ENCODE results near the gene SYT17.

- TF ChIP-seq CTCF (IDR thresholded peaks at IDR 0.05; ENCODE audit: low read depth, low read length, poor library complexity, severe bottlenecking) = no peak
- TF ChIP-seq EZH2phosphoT487 (IDR thresholded peaks at IDR 0.05; ENCODE audit: borderline replicate concordance, low read length) = no peak
Measured at GRCh38 chr16:19242186-19242585, 74.1 kb downstream of the SYT17 start.

Measured in DOHH2 (cell line).